T1000 (cell line): ENCODE data around the gene DOK6.
"Not testable (repeated sequence)": the region's sequence is repeated elsewhere in the genome, so short reads cannot be mapped to it uniquely, and the experiment has no call there.

Source experiments
- DNase-seq: peaks from one replicate; lab custom pipeline; 2025; ENCODE audit warnings: mixed read lengths; lab: John Stamatoyannopoulos, UW

Gene DOK6

DNA sequence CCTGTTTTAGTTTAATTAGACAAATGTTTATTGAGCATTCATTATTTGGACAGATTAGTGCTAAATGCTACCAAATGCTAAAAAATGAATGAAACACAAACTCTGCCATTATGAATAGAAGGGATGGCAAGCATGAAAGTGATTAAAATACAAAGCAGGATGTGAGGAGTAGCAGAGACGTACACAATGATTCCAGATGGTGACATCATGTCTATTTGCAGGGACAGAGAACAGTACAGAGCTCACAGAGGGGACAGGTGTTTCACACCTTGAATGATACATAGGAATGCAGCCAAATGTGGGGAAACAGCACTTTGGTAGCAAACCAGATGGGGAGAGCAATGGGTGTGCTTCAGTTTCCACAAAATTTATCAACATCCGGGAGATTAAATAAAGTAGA is 470.7 kb downstream of the DOK6 start:
- no peak for DNase-seq

DNA sequence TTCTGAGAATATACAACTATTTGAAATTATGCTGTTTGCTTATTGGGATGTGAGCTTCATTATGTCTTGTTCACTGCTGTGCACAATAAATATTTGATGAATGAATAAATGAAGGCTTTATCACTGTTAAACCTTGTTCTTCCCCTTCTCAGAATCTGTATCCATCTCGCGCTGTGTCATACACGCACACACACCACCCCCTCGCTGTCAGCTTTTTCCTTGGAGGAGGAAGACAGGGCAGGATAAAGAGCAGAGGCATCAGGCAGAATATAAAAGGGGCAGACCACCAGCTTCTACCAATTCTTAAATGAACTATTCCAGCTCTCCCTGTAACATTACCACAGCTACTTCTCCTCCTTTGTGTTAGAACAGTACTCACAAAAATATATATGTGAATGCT is 472.0 kb downstream of the DOK6 start:
- DNase-seq, result no peak

DNA sequence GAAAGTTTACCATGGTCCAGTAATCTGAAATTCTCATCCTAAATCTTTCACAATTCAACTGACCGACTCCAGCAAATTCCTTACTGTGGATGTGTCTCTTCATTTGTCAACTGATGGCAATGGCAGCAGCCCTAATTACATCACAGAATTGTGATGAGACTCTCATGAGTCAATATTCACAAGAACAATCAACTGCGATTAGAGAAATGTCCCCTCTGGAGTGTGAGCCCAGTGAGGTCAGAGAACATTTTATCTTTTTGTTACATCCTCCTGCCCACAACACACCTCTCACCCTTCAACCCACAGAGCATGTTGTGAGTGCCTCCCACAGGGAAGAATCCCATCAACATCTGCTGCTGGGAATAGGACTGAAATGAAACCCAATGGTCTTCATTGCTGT is 473.4 kb downstream of the DOK6 start:
- no peak for DNase-seq

DNA sequence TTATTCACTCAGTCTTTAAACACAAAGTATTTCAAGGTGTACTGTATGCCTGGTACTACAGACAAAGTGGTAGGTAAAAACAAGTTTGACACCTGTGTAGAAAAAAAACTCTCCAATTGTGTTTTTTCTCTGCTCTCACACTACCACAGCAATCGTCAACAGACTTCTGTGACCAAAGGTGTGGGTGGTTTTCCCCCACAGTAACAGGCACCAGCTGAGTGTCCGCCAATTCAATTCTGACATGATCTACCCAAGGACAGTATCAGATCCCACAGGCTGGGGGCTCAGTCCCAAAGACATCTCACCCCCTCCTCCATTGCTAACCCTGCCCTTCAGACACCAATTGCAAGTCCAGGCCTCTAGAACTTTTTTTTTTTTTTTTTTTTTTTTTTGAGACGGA is 475.8 kb downstream of the DOK6 start:
- no peak for DNase-seq

DNA sequence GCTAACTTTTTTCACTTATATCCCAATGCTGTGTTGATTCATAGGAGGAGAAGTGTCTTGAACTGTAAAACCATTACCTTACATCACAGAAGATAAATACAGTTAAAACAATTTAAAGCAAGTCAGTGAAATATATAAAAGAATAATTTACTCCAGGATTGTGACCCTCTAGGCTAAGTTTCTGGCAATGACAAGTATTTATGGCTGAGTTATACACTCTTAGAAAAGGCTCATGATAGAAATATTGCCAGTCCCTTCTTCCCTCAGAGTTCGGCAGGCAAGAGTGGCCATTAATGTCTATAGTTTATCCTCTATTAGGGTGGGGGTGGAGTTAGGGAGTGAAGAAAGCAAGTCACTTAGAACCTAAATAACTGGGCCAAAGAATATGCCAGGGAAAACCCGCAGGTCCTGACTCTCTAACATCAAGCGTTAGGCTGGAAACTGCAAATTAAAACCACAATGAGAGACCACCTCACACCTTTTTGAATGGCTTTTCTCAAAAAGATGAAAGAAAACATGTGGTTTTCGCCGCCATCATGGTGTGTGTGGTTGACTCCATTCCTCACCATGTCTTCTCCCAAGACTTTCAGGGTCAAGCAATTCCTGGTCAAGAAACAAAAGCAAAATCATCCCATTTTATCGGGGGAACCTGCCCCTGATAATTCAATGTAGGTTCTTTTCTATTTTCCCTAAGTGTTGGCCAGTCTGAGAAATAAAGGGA is 477.7 kb downstream of the DOK6 start:
- no peak for DNase-seq

DNA sequence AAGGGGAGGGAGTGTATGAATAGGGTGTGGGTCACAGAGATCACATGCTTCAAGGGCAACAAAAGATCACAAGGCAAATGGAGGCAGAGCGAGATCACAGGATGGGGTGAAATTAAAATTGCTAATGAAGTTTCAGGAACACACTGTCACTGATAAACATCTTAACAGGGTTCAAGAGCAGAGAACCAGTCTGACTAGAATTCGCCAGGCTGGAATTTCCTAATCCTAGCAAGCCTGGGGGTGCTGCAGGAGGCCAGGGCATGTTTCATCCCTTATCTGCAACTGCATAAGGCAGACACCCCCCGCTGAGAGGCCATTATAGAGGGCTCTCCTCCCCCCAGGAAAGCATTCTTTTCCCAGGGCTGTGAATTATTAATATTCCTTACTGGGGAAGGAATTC is 478.4 kb downstream of the DOK6 start:
- DNase-seq, result not testable (repeated sequence)

DNA sequence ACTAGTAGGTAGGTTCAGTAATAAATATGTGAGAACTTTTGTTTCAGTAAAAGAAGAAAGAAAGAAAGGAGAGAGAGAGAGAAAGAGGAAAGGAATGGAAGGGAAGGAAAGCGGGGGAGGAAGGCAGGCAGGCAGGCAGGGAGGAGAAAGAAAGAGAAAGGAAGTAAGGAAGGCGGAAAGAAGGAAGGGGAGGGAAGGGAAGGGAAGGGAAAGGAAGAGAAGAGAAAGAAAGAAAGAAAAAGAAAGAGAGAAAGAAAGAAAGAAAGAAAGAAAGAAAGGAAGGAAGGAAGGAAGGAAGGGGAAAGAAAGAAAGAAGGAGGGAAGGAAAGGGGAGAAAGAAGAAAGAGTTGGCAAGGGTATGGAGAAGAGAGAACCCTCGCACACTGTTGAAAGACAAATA is 479.4 kb downstream of the DOK6 start:
- no peak for DNase-seq

DNA sequence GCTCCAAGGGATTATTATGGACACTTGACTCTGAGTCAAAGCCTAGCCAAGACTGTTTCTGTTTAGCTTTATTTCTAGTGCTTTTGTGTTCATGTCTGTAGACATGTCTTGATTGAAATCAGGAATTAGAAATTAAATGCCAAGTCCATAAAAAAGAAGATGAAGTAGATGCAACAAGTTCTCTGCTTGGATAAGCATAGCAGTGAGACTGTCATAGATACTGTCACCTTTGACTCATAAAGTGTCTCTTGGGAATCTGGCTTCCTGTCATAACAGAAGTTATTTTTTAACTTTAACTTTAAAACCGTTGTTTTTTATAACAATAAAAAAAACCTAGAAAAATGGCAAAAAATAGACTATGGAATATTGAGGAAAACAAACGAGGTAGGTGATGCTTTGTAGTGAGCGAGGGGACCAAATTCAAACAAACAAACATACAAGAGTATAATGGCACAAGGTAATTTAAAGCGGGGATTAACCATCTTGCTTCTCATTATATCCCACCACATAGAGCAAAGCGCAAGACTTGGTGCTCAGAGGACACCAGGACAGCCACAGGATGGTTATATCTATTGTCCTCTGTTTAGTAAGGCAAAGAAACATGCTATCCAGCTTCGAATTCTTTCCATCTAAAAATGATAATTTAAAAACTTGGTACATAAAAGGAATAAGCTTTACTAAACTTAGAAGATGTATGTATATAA is 482.4 kb downstream of the DOK6 start:
- no peak for DNase-seq

DNA sequence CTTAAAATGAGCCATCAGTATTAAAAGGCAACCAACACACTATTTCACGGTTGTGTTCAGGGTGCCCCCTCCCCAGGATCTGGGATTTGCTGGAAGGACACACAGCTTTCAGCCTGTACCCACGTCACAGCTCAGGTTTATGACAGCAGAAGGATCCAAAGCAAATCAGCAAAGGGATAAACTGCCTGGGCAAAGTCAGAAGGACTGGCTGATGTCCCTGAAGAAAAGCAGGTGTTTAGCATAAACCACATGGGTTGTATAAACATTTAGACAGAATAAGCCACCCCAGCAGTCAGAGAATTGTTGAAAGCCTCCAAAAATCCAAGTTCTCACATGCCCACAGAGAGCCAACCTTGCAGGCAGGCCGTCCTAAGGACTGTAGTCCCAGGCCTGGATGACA is 483.1 kb downstream of the DOK6 start:
- no peak for DNase-seq

DNA sequence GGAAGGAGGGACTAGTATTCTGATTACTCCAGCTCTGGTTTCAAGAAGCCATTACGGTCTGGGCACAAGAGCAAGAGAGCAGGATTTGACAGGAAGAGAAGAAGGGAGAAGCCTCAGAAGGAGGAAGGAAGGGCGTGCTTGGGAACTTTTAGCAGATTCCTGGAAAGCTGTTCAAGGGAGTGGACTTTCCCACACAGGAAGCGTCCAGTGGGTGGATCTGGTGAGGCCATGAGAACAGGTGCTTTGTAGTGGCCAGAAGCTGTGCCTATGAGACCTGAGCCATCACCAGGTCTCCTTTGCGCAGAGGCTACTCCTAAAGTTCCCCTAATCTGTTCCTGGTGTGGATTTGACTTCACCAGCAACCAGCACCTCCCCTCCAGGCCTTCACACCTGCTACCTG is 484.7 kb downstream of the DOK6 start:
- no peak for DNase-seq

DNA sequence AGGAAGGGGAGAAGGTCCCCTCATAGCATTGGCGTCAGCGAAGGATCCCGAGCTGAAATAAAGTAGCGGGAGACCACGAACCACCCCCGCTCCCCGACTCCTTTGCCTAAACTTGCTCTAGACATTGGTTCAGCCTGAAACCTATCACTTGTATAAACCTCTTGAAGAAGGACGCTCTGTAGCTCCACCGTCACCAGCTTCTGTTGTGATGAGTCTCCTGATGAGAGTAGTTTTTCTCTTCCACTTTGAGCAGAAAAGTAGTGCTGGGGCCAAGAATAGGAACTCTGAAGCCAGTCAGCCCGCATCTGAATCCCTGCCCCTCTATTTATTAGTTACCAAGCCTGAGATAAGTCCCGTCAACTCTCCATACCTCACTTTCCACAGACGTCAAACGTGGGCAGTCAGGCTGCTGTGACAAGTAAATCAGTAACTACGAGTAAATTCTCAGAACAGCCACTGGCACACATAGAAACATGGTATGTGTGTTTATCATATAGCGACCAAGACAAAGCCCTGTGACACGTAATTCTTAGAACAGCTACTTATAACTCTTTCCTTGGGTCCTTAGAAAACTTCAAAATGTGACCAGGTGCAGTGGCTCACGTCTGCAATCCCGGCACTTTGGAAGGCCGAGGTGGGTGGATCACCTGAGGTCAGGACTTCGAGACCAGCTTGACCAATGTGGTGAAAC is 485.3 kb downstream of the DOK6 start:
- DNase-seq, result no peak

DNA sequence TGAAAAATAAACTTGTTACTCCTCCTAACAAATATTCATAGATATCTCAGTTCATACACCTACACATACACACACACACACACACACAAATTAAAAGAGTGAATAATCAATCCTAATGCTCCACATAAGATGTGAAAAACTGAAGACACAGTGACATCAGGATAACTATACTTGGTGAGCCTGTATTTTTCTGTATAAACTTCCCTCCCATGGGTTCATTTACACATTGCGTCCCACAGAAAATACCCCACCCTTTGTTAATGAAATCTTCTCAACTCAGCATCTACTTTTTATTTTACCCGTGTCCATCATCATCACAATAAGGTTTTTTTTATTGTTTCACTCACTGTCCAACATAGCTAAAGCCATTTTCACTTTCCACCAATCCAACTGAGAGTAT is 486.6 kb downstream of the DOK6 start:
- DNase-seq, result no peak

DNA sequence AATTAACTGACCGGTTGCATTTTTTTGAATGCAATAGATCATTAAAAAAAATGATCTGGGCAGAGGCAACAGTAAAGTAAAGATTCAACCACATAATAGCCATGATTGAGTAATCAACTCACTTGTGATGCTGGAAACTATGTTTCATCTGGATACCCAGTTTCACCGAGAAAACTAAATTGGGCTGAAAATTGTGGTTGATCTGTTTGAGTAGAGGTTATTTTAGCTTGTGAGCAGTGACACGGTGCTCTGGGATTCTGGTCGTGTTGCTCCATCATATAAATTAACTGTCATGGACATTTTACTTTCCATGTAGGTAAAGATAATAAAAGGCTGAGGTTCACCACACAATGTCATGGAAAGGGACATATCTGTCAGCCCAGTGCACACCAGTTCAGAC is 488.3 kb downstream of the DOK6 start:
- DNase-seq, result no peak

DNA sequence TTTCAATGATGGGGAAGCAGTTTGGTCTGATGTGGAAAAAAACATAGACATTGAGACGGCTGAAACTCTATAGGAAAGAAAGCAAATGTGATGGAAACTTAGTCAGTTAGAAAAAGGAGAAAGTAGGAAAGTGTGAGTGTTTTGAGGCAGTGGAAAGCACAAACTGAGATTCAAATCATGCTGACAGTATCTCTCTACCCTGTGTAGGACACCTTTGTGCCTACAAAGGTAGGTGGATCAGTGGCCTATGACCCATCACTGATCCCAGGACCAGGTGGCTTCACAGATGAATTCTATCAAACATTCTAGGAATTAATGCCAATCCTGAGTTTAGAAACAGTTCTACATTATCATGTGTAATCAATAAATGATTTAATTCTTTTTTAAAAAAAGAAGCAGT is 489.9 kb downstream of the DOK6 start:
- no peak for DNase-seq

DNA sequence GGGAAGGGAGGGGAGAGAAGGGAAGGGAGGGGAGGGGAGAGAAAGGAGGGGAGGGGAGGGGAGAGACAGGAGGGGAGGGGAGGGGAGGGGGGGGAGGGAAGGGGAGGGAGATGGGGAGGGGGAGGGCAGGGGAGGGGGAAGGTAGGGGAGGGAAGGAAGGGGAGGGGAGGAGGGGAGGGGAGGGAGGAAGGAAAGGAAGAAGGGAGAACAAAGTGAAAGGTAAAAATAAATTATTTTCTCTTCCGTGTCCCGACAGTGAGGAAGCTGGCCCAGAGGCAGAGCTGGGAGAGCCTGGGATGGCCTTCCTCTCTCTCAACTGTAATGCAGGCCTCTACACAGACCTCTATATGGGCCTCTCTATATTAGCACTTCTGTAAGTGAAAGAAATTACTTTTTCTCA is 493.8 kb downstream of the DOK6 start:
- no peak for DNase-seq

DNA sequence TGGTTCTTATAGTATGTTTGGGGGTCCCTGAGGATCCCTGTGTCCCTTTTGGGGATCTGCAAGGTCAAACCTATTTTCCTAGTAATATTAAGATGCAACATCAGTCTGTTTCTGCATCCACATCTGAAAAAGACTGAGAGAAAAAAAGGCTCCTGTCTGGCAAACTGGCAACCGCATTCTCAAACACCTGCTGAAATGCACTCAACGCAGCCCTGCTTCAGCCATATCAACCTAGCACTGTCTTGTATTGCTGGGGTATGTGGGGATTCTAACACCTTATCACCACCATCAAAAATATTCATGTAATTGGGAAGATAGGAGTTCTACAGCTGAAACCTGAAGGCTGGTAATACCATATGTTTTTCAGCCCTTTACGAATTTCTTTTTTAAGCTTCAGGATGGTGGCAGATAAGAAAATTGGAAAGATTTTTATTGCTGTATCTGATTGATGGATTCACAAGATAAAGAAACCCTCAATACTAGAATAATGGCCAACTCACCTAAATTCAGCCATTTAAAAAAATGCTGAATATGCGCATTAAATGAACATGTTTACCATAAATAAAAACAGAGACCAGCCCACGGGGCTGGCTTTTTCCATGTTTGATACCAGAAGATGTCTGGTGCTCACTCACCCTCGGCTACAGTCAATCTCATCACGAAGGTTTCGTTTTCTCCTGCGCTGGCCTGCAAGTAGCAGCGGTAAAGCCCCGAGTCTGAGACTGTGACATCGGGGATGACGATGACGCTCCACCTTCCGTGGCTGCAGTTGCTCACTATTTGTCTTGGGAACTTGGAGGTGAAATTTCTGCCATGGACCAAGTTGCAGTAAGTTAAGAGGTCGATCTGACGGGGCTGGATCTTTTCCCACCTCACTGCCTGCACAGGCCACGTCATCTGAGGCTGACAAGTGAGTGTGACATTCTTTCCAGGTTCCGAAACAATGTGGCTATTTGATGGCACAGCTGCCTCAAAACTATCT is 494.7 kb downstream of the DOK6 start:
- DNase-seq, result no peak

DNA sequence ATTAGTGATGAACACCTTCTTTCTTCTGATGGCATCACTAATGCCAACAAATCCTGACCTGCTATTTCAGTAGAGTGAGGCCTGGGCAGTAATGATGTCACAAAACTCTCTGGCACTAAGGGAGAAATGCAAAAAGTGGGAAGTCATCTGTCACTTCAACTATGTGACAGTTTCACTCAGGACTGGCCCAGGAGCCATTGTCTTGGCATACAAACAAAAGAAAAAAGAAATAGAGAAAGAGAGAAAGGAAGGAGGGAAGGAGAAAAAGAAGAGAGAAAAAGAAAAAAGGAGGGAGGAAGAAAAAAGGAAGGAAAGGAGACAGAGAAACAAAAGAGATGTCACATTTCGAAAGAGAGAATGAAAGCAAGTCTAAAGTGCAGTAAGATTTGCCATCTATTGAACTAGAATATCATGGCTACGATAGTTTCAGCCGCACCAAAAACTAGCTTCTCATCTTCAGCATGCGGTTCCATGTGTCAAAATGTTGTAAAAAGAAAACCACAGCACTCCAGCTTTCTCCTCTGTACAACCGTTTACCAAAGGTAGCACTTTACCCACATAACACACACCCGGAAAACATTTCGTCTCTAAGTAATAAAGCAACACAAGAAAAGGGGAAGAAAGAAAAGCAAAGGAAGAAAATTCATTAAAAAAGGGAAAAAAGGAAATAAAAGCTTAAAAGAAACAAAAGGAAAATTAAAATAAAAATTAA is 496.9 kb downstream of the DOK6 start:
- no peak for DNase-seq

DNA sequence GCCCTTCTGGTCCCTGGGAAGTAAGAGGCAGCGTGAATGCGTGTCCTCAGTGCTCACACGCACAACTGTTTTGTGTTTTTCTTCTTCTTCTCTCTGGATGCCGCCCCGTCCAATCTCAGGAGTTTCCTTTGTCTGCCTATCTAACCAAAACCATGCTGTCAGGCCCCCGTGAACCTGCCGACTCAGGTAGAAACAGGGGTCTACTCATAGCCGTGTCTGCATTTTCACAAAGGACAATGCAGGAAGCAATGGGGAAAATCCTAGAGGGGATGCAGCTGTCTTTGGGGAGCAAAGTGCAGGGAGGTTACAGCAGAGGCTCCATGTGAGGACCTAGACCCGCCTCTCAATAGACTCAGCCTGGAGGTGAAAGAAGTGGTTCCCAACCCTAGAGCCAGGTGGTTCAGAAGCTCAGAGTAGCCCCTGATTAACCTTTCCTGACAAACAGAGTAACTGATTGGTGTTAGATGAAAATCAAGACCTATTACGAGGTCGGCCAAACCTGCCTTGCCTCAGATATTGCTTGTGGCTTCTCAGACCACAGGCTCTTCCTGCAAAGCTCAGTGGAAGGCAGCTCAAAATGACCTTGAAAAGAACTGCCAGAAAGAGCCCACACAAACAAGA is 497.7 kb downstream of the DOK6 start:
- no peak for DNase-seq
